ENCODE data around the gene CDY2B.
"Not testable (repeated sequence)": the region's sequence is repeated elsewhere in the genome, so short reads cannot be mapped to it uniquely, and the experiment has no call there.

DNA sequence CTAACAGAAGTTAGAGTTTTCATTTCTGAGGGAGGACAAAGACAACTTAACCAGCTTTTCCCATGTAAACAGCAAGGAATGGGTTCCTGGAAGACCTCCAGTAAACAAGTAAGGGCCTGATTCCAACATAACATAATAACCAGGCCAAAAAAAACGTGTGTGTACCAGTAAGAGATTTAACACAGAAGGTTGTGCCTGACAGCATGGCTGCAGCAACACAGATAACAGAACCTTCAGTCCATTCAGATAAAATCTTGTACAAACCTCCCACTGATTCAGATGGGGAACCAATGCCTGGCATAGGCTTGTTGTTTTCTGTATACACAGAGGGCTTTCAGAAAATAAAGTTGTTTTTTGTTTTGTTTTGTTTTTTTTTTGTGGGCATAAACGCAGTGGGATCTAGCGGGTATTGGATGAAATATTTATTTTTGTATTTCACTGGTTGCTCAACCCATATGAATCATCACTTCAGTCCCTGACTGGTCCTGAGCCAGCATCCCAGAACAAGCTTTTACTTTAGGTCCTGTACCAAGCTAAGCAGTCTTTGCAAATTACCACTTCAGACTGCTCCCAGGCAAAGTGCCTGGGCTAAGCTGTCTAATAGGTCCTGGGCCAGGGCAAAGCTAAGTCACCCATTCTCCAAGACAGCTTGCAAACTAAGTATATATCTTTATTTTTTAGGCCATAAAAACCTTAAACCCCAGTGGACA is 8.7 kb downstream of the CDY2B start:
- TF ChIP-seq, protein P1, sequence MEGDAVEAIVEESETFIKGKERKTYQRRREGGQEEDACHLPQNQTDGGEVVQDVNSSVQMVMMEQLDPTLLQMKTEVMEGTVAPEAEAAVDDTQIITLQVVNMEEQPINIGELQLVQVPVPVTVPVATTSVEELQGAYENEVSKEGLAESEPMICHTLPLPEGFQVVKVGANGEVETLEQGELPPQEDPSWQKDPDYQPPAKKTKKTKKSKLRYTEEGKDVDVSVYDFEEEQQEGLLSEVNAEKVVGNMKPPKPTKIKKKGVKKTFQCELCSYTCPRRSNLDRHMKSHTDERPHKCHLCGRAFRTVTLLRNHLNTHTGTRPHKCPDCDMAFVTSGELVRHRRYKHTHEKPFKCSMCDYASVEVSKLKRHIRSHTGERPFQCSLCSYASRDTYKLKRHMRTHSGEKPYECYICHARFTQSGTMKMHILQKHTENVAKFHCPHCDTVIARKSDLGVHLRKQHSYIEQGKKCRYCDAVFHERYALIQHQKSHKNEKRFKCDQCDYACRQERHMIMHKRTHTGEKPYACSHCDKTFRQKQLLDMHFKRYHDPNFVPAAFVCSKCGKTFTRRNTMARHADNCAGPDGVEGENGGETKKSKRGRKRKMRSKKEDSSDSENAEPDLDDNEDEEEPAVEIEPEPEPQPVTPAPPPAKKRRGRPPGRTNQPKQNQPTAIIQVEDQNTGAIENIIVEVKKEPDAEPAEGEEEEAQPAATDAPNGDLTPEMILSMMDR (IDR thresholded peaks at IDR 0.05; ENCODE audit: insufficient read depth, low read length): not testable (repeated sequence)
- not testable (repeated sequence) for TF ChIP-seq SPI1 (IDR thresholded peaks at IDR 0.05; ENCODE audit: borderline replicate concordance, low read depth)
